LNCAP (cell line): ENCODE measurements around the gene PTPRN2.

Experiments
- CTCF ChIP-seq: fragments of 450-650 bp; IDR thresholded peaks from 2 replicates; pipeline ENCODE4 v1.5.1; 2017; ENCODE audit warnings: mild to moderate bottlenecking

The PTPRN2 gene

DNA sequence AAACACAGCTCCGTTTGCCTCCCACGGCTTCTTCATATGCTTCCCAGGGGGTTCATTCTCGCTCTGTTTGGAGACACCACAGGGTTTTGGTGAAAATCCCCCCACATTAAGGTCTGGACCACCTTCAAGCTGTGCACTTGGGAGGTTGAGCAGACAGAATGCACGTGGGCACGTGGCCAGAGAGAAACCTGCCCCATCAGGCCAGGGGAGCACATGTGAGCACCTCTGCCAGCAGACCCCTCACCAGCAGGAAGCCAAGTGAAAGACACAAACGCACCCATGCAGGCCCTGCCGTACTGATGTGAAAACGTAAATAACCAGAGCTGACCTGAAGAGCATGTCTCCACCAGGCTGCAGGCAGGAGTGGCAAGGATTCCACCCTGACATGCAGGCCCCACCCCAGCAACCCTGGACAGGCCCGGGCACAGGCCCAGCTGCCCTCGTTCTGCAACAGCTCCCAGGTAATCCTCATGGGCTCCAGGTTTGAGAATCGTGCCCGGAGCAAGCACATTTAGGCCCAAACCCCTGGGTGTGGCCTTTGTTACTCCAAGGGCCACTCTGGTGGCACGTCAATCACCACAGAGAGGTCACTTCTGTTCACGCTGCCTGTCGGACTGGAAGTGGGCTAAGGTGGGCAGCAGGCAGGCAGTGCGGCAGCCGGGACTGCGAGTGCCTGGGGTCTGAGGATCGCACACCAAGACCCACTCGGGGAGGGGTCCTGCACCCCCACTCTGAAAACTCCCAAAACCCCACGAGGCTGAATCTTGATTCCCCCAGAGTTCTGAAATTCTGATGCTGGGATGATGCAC, 184.4 kb downstream of the PTPRN2 start:
- no peak for TF ChIP-seq CTCF

DNA sequence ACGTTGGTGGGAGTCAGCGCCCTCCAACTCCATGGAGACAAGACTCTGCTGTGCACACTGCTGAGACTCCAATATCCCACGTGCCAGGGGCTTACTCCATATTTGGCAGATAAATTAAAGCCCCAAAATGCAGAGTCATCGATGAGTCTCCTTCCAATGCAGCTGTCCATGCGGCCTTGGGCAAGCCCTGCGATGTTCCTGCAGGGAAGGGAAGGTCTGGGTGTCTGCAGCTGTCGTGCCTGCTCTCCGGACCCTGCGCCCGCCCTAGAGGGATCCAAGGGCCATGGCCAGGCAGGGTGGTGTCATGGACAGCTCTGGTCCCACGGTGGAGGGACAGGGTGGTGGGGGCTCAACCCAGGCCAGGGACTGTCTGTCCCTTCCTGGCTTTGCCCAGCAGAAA, 185.2 kb downstream of the PTPRN2 start:
- no peak for TF ChIP-seq CTCF

GRCh38 chr7:158401826-158402225, 185.8 kb downstream of the PTPRN2 start:
- TF ChIP-seq CTCF = no peak

GRCh38 chr7:158401295-158401694, 186.3 kb downstream of the PTPRN2 start:
- no peak for TF ChIP-seq CTCF

DNA sequence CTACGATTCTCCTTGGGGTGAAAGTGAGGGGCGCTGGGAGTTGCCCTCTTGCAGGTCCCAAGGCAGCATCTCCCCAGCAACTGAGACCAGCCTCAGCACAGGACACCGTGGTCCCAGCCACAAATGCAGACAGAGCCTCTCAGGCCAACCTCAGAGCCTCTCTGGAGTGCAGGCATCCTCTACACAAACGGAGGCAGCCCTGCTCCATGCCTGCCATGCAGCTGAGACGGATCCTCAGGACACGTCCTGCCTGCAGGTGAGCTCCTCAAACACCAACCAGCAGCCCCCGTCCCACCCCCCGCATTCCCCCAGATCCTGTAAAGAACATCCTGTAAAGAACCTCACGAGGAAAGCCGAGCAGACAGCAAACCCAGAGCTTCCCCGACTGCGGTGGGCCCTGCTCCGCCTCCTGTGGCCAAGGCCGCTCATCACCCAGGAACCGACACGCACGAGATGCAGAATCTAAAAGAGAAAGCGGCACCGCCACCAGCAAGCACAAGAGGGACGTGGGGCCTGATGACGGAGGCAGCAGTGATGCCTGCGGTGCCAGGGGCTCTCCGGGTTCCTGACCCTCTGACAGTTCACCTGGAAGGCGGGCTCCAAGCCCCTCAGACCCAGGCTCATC, 186.9 kb downstream of the PTPRN2 start:
- no peak for TF ChIP-seq CTCF

GRCh38 chr7:158399762-158400161, 187.9 kb downstream of the PTPRN2 start:
- no peak for TF ChIP-seq CTCF

DNA sequence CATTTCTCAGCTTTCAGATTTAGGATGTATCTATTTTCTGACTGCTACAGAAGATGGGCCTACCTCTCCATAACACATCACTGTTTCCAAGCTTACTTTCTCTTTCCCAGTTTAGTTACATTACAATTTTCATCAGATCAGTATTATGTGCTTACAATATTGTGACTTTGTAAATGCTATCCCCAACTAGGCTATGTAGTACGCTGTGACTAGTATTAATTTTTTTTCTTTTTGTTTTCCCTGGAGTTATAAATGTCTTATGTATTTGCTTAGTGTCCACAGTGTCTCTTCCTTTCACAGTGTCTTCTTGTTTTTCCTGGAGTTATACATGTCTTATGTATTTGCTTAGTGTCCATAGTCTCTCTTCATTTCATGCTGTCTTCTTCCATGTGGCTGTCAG, 188.9 kb downstream of the PTPRN2 start:
- no peak for TF ChIP-seq CTCF
